Bronchial epithelial cell (primary cell): Measurements from ENCODE around the gene GZMM. TPM values are rescaled to one million over a fixed set of nuclear protein-coding genes. Genes with fewer than 3 reads are reported as not detected.

ENCODE experiments used
- DNase-seq: peaks from one replicate; pipeline ENCODE4 v3.0.0-alpha.2; 2010; ENCODE audit warnings: low read depth
- FAIRE-seq: peaks from 2 replicates; lab custom pipeline; 2011; peaks lifted over from hg19 to GRCh38; lab: Jason Lieb, UNC
- H3K27me3 ChIP-seq: 2 replicates; pipeline ENCODE4 v1.5.1; 2011; ENCODE audit warnings: low read length; ENCODE audit not compliant: control insufficient read depth, insufficient read depth
- H3K36me3 ChIP-seq: 2 replicates; pipeline ENCODE4 v1.5.1; 2011; ENCODE audit warnings: low read length; ENCODE audit not compliant: control insufficient read depth, insufficient read depth
- H3K4me3 ChIP-seq: 2 replicates; pipeline ENCODE4 v1.5.1; 2011; ENCODE audit warnings: mild to moderate bottlenecking, low read depth, low read length, control low read depth
- total RNA-seq: library from RNA; depleted of rRNA; stranded (reverse); fragments of >200 nt; gene quantifications from 2 replicates; pipeline ENCODE4 v1.2.1, GENCODE V29; 2014
- TF ChIP-seq, protein P1 (sequence below): IDR thresholded peaks from 2 replicates; pipeline ENCODE4 v1.5.1; 2011; ENCODE audit warnings: mild to moderate bottlenecking, moderate library complexity, low read length, control low read depth, inconsistent platforms; ENCODE audit not compliant: insufficient read depth, severe bottlenecking

GZMM gene
- total RNA-seq, 1 donor from 2014 or later = not detected

DNA sequence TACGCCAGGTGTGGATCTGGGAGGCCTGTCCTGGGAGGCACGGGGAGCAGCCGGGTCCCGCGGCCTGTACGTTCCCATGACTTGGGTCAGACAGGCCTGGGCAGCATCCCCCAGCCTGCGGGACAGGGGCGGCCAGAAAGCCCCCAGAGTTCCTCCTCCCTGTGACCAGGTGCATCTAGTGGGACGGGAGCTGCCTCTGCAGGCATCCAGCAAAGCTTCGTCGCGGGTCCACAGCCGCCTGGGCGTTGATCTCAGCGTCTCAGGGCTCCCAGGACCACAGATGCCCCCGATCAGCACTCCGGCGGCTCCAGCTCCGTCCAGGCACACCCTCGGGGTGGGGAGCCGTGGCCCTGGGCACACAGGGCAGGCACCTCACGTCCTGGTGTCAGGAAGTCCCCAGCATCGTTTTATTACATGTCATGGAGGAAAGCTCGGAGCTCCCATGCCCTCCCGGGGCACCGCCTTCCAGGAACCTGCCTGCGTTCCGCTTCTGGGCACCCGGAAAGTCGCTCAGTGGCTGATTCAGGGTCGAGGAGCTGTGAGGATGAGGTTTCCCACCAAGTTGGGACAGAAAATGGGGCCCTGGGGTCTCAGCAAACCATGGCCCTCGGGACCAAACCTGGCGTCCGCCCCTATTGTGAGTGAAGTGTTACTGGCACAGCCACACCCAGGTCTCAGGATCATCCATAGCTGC lies 1.5 kb upstream of the GZMM start:
- TF ChIP-seq, protein P1, sequence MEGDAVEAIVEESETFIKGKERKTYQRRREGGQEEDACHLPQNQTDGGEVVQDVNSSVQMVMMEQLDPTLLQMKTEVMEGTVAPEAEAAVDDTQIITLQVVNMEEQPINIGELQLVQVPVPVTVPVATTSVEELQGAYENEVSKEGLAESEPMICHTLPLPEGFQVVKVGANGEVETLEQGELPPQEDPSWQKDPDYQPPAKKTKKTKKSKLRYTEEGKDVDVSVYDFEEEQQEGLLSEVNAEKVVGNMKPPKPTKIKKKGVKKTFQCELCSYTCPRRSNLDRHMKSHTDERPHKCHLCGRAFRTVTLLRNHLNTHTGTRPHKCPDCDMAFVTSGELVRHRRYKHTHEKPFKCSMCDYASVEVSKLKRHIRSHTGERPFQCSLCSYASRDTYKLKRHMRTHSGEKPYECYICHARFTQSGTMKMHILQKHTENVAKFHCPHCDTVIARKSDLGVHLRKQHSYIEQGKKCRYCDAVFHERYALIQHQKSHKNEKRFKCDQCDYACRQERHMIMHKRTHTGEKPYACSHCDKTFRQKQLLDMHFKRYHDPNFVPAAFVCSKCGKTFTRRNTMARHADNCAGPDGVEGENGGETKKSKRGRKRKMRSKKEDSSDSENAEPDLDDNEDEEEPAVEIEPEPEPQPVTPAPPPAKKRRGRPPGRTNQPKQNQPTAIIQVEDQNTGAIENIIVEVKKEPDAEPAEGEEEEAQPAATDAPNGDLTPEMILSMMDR = no peak
- Histone ChIP-seq H3K4me3 (no peak overlapping the region), H3K27me3 (no peaks in the 10 kb centered on the region), H3K36me3 (peaks cover 12% of the 10 kb centered on the region)
- no peak for FAIRE-seq
- no peak for DNase-seq

DNA sequence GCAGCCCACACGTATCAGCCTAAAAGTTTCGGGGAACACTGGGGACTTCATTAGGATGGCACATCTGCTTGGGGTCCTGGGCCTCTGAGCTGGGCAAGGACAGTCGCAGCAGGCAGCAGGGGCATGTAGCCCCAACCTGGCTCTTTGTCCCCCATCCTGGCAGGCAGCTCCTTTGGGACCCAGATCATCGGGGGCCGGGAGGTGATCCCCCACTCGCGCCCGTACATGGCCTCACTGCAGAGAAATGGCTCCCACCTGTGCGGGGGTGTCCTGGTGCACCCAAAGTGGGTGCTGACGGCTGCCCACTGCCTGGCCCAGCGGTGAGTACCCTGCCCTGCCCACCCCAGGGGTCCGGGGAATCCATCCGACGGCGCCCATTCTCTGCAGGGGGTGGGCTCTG lies 3.3 kb downstream of the GZMM start:
- TF ChIP-seq, protein P1 = no peak
- no peak for FAIRE-seq

DNA sequence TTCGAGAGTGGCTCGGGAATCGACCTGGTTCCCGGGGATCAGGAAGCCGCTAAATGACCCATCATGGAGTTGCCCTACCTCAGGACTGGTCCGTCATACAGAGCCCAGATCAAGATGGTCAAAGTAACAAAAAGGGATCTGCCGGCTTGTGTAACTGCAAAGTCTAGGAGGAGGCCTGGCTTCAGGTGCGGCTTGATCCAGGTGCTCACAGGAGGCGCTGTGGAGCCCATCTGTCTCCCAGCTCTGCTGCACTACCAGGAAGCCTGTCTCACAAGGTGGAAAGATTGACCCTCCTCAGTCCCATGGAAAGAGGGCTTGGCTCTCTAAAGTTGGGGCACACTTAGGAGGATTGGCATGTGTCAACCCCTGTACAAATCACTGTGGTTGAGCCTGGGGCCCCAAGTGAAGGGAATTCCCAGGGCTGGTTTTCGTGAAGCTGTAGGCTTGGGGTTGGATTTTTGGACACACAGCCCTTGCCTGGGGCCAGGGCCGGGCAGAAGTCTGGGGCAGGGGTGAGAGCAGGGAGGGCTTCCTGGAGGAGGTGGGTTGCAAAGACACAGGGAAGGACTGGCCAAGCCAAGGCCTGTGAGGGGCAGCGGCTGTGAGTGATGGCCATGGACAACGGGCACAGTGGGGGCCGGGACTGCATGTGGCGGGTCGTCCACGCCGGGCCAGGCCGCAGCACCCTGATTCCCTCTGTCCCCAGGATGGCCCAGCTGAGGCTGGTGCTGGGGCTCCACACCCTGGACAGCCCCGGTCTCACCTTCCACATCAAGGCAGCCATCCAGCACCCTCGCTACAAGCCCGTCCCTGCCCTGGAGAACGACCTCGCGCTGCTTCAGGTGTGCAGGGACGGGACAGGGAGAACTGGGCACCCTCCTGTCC lies 4.2 kb downstream of the GZMM start:
- no peaks in the 10 kb centered on the region for H3K36me3 ChIP-seq
- TF ChIP-seq, protein P1 = no peak
- FAIRE-seq (no peak), DNase-seq (no peak)
- H3K4me3 ChIP-seq = no peak overlapping the region
- H3K27me3 ChIP-seq = no peaks in the 10 kb centered on the region

More for the DNA sequence above, 3.3 kb downstream of the GZMM start:
- DNase-seq = no peak
- no peak overlapping the region for H3K4me3 ChIP-seq
- no peaks in the 10 kb centered on the region for H3K27me3 ChIP-seq
- no peaks in the 10 kb centered on the region for H3K36me3 ChIP-seq

DNA sequence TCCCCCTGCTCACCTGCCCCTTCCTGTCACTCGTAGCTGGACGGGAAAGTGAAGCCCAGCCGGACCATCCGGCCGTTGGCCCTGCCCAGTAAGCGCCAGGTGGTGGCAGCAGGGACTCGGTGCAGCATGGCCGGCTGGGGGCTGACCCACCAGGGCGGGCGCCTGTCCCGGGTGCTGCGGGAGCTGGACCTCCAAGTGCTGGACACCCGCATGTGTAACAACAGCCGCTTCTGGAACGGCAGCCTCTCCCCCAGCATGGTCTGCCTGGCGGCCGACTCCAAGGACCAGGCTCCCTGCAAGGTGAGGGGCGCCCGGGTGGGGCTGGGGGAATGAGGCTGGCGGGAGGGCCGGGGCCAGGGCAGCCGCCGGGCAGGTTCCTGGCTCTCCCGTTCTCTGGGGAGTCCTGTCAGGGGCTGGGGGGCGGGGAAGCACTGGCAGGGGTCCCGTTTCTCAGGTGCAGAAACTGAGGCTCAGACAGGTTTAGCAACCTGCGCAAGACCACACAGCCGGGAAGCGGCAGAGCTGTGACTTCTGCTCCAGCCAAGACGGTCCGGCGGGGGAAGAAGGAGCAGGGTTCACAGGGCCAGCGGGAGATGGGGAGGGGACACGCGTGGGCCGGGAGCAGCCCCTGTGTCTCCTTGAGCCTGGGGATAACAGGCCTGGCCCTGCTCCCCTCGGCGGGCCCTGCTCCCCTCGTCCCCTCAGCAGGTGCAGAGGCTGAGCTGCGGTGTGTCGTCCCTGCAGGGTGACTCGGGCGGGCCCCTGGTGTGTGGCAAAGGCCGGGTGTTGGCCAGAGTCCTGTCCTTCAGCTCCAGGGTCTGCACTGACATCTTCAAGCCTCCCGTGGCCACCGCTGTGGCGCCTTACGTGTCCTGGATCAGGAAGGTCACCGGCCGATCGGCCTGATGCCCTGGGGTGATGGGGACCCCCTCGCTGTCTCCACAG lies 5.3 kb downstream of the GZMM start:
- FAIRE-seq (no peak), DNase-seq (no peak)
- H3K4me3 ChIP-seq = no peak overlapping the region
- no peaks in the 10 kb centered on the region for H3K27me3 ChIP-seq
- TF ChIP-seq, protein P1 = no peak
- no peaks in the 10 kb centered on the region for H3K36me3 ChIP-seq

DNA sequence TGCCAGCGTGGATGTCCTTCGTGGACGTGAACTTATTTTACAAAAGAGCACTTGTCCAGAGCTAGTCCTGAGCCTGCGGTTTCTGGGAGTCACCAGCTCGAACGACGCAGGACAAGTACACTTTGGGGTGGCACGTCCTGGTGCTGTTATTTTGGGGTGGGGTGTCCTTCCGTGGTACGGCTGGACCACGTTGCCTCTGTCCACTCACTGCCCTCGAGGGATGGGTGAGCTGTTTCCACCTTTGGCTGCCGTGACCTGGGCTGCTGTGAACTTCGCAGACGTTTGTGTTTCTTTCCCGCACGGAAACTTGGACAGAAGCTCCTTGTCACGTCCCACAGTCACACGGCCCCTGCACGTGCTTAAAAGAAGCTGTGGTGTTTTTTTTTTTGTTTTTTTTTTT lies 11.0 kb downstream of the GZMM start:
- TF ChIP-seq, protein P1 = no peak
- Histone ChIP-seq H3K36me3 (no peaks in the 10 kb centered on the region), H3K4me3 (no peak overlapping the region), H3K27me3 (no peaks in the 10 kb centered on the region)
- FAIRE-seq (no peak), DNase-seq (no peak)
